ENCODE measurements around the gene GREB1.

GREB1 gene

DNA sequence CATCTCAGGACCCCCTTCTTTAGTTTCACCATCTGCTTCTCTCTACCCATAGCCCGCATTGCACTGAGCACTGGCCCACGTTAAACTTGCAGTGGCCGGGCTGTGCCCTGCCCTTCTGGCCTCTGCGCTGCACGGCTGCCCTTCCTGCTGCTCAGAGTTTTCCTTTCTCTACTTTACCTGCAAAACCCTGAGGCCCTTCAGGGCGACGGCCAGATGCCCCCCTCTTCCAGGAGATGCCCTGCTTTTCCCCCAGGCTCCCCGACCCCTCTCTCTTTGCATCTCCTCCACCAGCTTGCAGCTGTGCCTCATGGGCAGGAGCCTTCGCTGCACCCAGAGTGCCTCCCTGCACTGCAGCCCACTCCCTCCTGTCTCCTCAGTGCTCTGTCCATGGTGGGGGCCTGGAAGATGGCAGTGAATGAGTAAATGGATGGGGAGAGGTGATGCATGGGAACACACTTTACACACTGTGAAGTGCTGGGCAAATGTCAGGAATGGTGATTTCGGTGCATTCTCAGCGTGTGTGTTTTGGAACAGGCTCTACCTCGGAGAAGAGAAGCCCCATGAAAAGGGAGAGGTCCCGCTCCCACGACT, 82.3 kb downstream of the GREB1 start:
- H3K27me3 Mint-ChIP-seq = no peaks in the 10 kb centered on the region
- ATAC-seq (no peak), DNase-seq (no peak)
- no peaks in the 10 kb centered on the region for H3K9me3 Mint-ChIP-seq
- H3K4me1 Mint-ChIP-seq = no peaks in the 10 kb centered on the region
- H3K27ac Mint-ChIP-seq = no peak overlapping the region
- no peak overlapping the region for H3K4me3 Mint-ChIP-seq

DNA sequence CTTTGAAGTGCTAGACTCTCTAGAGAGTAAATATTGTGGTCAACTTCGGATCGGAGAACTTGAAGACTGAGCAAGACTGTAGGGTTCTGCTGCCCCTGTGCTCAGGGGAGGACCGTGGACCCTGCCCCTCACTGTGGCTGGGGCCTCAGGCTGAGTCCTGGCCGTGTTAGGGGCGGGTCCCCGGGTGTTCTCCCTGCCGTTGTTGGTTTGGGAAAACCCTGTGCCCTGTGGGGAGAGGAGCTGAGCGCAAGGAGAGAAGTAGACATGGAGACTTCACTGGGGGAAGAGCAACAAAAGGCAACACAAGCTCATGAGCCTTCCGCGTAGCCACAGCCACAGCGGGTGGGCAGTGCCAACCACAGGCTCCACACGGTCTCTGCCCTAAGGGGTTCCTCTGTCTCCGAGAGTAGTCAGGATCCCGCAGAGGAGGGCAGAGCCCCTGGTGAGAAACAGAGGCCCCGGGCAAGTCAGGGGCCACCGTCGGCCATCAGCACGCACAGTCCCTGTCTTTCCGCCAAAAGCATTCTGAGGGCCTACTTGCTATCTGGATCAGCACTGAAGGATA, 83.1 kb downstream of the GREB1 start:
- Mint-ChIP-seq H3K27me3 (no peaks in the 10 kb centered on the region), H3K27ac (no peak overlapping the region), H3K4me3 (no peak overlapping the region), H3K9me3 (no peaks in the 10 kb centered on the region), H3K4me1 (no peaks in the 10 kb centered on the region)
- DNase-seq (no peak), ATAC-seq (no peak)

DNA sequence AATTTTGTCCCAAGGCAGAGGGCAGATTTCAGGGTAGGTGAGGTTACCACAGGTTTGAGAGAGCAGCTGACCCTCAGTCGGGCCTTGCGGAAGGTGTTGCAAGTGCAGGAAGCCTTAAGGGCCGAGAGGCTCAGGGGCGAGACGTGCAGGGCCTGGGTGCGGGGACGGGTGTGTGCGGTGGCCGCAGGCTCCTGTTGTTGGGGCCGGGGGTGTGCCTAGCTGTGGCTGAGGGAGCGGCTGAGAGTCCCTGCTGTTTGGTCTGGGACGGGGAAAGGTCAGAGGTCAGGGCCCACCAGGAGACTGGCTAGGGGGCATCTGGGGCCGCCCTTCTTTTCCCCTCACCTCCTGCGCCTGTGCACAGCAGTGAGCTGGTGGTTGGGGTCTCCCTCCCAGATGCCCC, 83.7 kb downstream of the GREB1 start:
- Mint-ChIP-seq H3K27ac (no peak overlapping the region), H3K4me3 (no peak overlapping the region), H3K27me3 (no peaks in the 10 kb centered on the region), H3K4me1 (no peaks in the 10 kb centered on the region), H3K9me3 (no peaks in the 10 kb centered on the region)
- DNase-seq (no peak), ATAC-seq (no peak)

DNA sequence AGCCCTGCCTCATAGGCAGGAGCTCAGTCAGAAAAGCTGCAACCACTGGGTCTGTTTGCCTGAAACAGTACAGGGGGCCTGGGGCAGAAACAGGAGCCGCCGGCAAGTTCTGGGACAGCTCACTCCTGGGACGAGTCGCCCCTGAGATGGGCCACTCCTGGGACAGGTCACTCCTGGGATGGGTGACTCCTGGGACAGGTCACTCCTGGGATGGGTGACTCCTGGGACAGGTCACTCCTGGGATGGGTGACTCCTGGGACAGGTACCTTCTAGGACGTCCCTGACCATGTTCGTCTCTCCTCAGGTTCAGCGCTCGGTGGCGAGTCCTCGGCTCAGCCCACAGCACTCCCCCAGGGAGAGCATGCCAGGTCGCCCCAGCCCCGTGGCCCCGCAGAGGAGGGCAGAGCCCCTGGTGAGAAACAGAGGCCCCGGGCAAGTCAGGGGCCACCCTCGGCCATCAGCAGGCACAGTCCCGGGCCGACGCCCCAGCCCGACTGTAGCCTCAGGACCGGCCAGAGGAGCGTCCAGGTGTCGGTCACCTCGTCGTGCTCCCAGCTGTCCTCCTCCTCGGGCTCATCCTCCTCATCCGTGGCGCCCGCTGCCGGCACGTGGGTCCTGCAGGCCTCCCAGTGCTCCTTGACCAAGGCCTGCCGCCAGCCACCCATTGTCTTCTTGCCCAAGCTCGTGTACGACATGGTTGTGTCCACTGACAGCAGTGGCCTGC, 84.3 kb downstream of the GREB1 start:
- peak; percentile 44 for ATAC-seq
- Mint-ChIP-seq H3K4me1 (no peaks in the 10 kb centered on the region), H3K27me3 (no peaks in the 10 kb centered on the region), H3K4me3 (no peak overlapping the region), H3K27ac (no peak overlapping the region), H3K9me3 (no peaks in the 10 kb centered on the region)
- no peak for DNase-seq

DNA sequence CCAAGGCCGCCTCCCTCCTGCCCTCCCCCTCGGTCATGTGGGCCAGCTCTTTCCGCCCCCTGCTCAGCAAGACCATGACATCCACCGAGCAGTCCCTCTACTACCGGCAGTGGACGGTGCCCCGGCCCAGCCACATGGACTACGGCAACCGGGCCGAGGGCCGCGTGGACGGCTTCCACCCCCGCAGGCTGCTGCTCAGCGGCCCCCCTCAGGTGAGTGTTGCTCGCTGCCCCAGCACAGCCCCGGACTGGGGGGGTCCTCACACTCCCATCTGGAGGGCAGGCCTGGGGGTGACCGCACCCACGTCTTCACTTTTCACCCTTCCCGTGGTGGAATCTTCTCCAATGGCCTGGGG, 84.8 kb downstream of the GREB1 start:
- ATAC-seq = peak; percentile 63
- no peaks in the 10 kb centered on the region for H3K4me1 Mint-ChIP-seq
- H3K27me3 Mint-ChIP-seq = no peaks in the 10 kb centered on the region
- DNase-seq = no peak
- no peak overlapping the region for H3K4me3 Mint-ChIP-seq
- H3K9me3 Mint-ChIP-seq = no peaks in the 10 kb centered on the region
- H3K27ac Mint-ChIP-seq = no peak overlapping the region

DNA sequence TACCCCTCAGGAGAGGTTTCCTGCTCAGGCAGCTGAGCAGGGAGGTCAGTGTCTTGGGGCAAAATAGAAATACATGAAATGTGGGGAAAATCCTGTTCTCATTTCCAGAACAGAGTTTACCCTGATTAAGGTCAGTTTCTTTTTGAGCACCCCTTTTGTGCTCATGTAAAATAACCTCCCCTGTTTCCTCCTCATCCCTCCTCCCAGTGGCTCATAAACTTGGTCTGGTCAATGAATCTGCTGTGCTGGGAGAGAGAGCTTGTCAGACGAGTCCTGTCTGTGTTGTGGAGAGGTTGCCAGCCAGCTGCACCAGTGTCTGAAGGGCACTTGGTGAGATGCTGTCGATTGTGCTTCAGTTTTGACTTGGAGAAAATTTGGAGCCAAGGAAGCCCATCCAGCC, 87.6 kb downstream of the GREB1 start:
- Mint-ChIP-seq H3K27ac (no peak overlapping the region), H3K4me1 (no peaks in the 10 kb centered on the region), H3K27me3 (no peaks in the 10 kb centered on the region), H3K9me3 (no peaks in the 10 kb centered on the region), H3K4me3 (no peak overlapping the region)
- DNase-seq (no peak), ATAC-seq (no peak)

DNA sequence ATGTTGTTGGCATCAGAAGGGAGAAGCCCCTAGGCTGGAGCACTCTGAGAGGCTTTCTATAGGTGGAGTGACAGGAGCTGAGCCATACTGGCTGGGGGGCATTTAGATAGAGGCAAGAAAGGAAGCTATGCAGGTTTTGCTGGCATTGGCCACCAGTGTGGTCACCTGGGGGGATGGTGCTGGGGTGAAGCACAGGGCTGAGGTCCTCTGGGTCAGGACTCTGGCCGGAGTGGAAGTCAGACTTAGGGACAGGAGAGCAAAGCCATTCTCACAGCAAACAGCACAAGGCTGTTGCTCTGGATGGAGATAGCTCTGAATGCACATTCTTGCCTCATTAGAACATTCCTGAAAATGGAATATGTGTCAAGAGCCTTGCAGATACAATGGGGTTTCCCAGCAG, 88.8 kb downstream of the GREB1 start:
- DNase-seq (no peak), ATAC-seq (no peak)
- no peak overlapping the region for H3K27ac Mint-ChIP-seq
- no peaks in the 10 kb centered on the region for H3K27me3 Mint-ChIP-seq
- peaks cover 0 to 4% of the 10 kb centered on the region in 2 donors for H3K9me3 Mint-ChIP-seq
- no peak overlapping the region for H3K4me3 Mint-ChIP-seq
- no peaks in the 10 kb centered on the region for H3K4me1 Mint-ChIP-seq

DNA sequence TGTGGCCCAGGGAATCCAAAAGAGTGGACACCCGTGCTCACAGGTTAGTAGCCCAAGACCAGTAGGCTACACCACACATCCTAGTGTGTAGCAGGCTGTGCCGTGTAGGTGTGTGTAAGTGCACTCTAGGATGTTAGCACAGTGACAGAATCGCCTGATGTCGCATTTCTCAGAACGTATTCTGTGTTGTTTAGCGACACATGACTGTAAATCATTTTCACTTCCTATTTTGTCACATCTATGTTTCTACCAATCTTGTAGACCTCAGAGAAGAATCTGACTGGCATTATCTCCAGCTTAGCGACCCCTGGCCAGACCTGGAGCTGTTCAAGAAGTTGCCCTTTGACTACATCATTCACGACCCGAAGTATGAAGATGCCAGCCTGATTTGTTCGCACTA, 91.0 kb downstream of the GREB1 start:
- no peak overlapping the region for H3K4me3 Mint-ChIP-seq
- no peak overlapping the region for H3K27ac Mint-ChIP-seq
- H3K27me3 Mint-ChIP-seq = no peaks in the 10 kb centered on the region
- ATAC-seq (no peak), DNase-seq (no peak)
- H3K9me3 Mint-ChIP-seq = peaks cover 0 to 7% of the 10 kb centered on the region in 2 donors
- H3K4me1 Mint-ChIP-seq = no peaks in the 10 kb centered on the region

DNA sequence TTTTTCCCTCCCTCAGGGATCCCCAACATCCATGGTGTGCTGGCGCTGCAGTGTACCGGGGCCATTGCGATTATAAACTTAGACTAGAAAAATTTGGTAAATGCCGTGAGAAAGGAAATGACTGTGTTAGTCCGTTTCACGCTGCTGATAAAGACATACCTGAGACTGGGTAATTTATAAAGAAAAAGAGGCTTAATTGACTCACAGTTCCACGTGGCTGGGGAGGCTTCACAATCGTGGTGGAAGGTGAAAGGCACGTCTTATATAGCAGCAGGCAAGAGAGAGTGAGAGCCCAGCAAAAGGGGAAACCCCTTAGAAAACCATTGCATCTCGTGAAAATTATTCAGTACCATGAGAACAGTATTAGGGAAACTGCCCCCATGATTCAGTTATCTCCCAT, 91.8 kb downstream of the GREB1 start:
- no peaks in the 10 kb centered on the region for H3K27me3 Mint-ChIP-seq
- peak; percentile 68 for ATAC-seq
- H3K4me1 Mint-ChIP-seq = no peaks in the 10 kb centered on the region
- peaks cover 0 to 7% of the 10 kb centered on the region in 2 donors for H3K9me3 Mint-ChIP-seq
- H3K27ac Mint-ChIP-seq = no peak overlapping the region
- no peak overlapping the region for H3K4me3 Mint-ChIP-seq
- peak in 1 of 2 donors; percentile 17 for DNase-seq

DNA sequence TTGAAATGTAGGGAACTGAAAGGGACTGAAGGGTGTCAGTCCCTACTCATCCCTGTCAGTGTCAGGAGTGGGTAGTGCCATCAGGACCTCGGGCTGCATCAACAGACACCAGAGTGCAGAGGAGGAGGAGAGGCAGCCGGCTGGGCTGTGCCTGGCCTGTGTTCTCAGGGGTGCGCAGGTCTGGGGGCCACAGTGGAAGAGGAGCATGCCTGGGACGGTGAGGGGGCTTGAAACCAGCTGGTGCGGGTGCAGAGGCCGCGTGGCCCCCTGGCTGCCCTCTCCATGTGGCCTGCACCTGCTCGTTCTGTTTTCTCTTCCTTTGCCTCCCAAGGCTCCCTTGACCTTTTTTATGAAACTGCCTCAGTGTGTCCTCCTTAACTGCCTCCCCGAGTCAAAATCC, 94.8 kb downstream of the GREB1 start:
- peaks cover 0 to 7% of the 10 kb centered on the region in 2 donors for H3K9me3 Mint-ChIP-seq
- ATAC-seq (no peak), DNase-seq (no peak)
- H3K4me3 Mint-ChIP-seq = no peak overlapping the region
- H3K4me1 Mint-ChIP-seq = no peaks in the 10 kb centered on the region
- peak overlapping the region in 1 of 2 donors; percentile 9 for H3K27ac Mint-ChIP-seq
- no peaks in the 10 kb centered on the region for H3K27me3 Mint-ChIP-seq

DNA sequence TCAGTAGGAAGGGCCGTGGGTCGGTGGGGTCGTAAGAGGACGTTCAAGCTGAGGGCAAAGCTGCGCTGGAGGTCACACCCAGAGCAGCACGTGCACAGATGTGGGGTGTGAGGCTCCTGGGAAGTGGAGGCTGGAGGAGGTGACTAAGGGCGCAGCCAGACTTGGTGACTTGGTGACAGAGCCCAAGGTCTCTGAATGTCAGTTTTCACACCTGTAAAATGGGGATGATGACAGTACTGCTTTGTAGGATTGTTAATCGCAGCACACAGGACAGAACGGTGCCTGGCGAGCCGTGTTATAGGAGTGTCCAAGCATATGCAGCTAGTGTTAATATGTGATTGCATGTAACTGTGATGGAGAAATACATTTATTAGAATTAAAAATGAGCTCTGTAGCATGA, 95.4 kb downstream of the GREB1 start:
- ATAC-seq = no peak
- Mint-ChIP-seq H3K27me3 (no peaks in the 10 kb centered on the region), H3K27ac (no peak overlapping the region), H3K4me3 (no peak overlapping the region), H3K9me3 (peaks cover 0 to 7% of the 10 kb centered on the region in 2 donors), H3K4me1 (no peaks in the 10 kb centered on the region)
- no peak for DNase-seq

DNA sequence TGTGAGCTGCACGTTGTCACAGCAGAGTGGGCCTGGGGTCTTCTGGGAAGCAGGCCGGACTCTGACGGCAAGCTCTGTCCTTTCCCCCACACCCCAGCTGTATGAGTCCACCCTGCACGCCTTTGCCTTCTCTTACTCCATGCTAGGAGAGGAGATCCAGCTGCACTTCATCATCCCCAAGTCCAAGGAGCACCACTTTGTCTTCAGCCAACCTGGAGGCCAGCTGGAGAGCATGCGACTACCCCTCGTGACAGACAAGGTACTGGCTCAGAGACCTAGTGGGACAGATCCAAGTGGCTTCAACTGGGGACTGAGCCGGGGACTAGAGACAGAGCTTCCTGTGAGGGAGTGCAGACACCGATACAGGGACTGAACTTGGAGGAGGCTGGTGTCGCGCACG, 96.0 kb downstream of the GREB1 start:
- Mint-ChIP-seq H3K4me3 (no peak overlapping the region), H3K4me1 (no peaks in the 10 kb centered on the region), H3K9me3 (peaks cover 0 to 7% of the 10 kb centered on the region in 2 donors), H3K27me3 (no peaks in the 10 kb centered on the region), H3K27ac (peak overlapping the region in 1 of 2 donors; percentile 61)
- no peak for ATAC-seq
- no peak for DNase-seq

DNA sequence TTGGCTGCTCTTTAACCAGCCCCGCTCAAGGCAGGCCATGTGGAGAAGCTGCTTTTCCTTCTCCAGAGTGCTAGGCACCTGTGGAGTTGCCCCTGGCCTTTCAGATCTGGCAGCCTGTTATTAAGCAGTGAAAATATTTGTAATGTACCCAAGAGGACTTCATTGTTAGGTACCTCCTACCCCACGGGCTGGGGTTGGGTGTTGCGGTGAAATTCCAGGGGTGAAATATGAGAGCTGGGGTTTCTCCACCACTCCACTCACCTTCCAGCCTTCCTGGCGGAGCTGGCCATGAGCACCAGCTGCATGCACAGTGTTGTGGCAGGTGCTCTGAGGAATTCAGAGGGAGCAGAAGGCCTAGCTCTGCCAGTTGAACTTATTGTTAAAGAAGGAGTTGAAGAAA, 97.0 kb downstream of the GREB1 start:
- Mint-ChIP-seq H3K27ac (no peak overlapping the region), H3K4me3 (no peak overlapping the region), H3K27me3 (no peaks in the 10 kb centered on the region), H3K4me1 (no peaks in the 10 kb centered on the region), H3K9me3 (peaks cover 0 to 7% of the 10 kb centered on the region in 2 donors)
- ATAC-seq (no peak), DNase-seq (no peak)

DNA sequence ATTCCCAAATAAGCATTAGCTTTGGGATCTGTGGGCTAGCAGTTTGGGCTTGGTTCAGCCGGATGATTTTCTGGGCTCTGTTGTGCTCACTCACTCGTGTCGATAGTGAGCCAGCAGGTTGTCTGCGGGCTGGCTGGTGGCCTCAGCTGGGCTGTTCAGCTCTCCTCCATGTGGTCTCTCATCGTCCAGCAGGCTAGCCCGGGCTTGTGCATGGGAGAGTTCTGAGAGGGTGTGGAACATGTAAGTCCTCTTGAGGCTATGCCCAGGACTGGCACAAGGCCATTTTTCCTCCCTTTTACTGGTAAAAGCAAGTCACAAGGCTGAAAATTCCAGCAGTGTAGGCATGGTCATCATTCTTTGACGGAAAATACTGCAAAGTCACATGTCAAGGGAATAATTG, 97.6 kb downstream of the GREB1 start:
- Mint-ChIP-seq H3K27me3 (no peaks in the 10 kb centered on the region), H3K27ac (no peak overlapping the region), H3K4me3 (no peak overlapping the region), H3K4me1 (no peaks in the 10 kb centered on the region), H3K9me3 (peaks cover 0 to 7% of the 10 kb centered on the region in 2 donors)
- ATAC-seq (no peak), DNase-seq (no peak)

DNA sequence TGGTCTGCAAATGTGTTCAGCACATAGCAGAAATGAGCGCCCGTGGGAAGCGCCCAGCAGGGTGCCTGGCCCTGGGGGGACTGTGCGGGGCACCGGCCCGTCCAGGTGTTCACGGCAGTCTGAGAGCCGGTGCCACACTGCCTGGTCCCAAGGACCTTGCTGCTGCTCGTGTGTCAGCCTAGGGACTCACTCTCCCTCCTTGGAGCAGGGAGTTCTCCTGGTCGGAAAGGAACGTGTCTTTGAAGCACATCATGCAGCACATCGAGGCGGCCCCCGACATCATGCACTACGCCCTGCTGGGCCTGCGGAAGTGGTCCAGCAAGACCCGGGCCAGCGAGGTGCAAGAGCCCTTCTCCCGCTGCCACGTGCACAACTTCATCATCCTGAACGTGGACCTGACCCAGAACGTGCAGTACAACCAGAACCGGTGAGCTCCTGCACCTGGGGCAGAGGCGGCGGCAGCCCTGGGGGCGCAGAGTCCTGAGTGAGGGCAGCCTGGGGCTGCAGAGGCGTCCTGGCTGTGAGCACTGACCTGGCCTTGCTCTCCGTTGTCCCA, 100.2 kb downstream of the GREB1 start:
- ATAC-seq (no peak), DNase-seq (no peak)
- no peaks in the 10 kb centered on the region for H3K4me1 Mint-ChIP-seq
- no peaks in the 10 kb centered on the region for H3K9me3 Mint-ChIP-seq
- H3K27me3 Mint-ChIP-seq = no peaks in the 10 kb centered on the region
- H3K4me3 Mint-ChIP-seq = no peak overlapping the region
- H3K27ac Mint-ChIP-seq = no peak overlapping the region

DNA sequence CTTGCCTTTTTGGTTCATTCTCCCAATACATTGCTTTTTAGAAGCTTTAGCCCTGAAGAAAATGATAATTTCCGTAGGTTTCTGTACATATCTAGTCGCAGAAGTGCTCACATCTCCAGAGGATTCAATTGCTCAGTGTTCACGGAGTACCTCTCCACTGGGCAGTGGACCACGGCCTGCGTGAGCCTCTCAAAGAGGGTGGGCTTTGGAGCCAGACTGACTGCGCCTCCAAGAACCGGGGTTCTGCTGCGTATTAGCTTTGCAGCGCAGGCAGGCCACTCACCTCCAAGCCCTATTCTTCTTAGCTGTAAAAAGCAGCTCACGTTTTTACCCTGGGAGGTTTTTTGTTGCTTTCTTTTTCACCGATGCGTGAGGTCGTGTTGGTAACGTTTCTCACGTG, 100.7 kb downstream of the GREB1 start:
- no peak for ATAC-seq
- Mint-ChIP-seq H3K27ac (no peak overlapping the region), H3K4me3 (no peak overlapping the region), H3K9me3 (no peaks in the 10 kb centered on the region), H3K4me1 (no peaks in the 10 kb centered on the region), H3K27me3 (peaks cover 1% of the 10 kb centered on the region)
- no peak for DNase-seq
